Endothelial cell of umbilical vein (primary cell): ENCODE measurements around the gene POLR3A. TPM values are rescaled to one million over a fixed set of nuclear protein-coding genes. Genes with fewer than 3 reads are reported as not detected.
A peak's percentile ranks its signal among the peaks of the same experiment; 100 is the strongest.

Experiments
- BruUV-seq: library from RNA; stranded (reverse); fragments of 400-500 nt; replicated peaks from 2 replicates; lab custom pipeline; 2021; lab: Mats Ljungman, UMichigan
- CTCF ChIA-PET: fragments of 300-600, 350-600 bp; sonication (Branson Sonifier 250); formaldehyde crosslinking; loops from one replicate; lab custom pipeline; 2021; ENCODE audit warnings: antibody characterized with exemption, inconsistent platforms; lab: Charles Lee
- POLR2A ChIA-PET: fragments of 300-600, 350-600 bp; sonication (Branson Sonifier 250); formaldehyde crosslinking; loops from one replicate; lab custom pipeline; 2021; ENCODE audit warnings: antibody characterized with exemption, inconsistent platforms; lab: Charles Lee
- DNase-seq: peaks from one replicate; pipeline ENCODE4 v3.0.0-alpha.2; 2011; ENCODE audit warnings: low read depth, low spot score
- FAIRE-seq: peaks from 2 replicates; lab custom pipeline; 2011; peaks lifted over from hg19 to GRCh38; lab: Jason Lieb, UNC
- H2AFZ ChIP-seq: 2 replicates; pipeline ENCODE4 v1.6.0; 2012; ENCODE audit warnings: low read depth, low read length, control low read depth, inconsistent platforms
- H3K27ac ChIP-seq: 2 replicates; pipeline ENCODE4 v1.5.1; 2011; ENCODE audit warnings: low read depth, mild to moderate bottlenecking, control low read depth, low read length, moderate library complexity; ENCODE audit not compliant: insufficient read depth
- H3K27me3 ChIP-seq, 2 experiments: 2 replicates each; pipeline versions ENCODE4 v1.6.0 to v1.6.1; 2011; ENCODE audit warnings: low read length in 2 of 2, mixed read lengths in 1 of 2; ENCODE audit not compliant: control insufficient read depth in 2 of 2, insufficient read depth in 2 of 2
- H3K36me3 ChIP-seq, 2 experiments: 2 replicates in 1 of 2; 3 replicates in 1 of 2; pipeline ENCODE4 v1.5.1; 2011; ENCODE audit warnings: low read length in 2 of 2, mild to moderate bottlenecking in 1 of 2, moderate library complexity in 1 of 2; ENCODE audit not compliant: control insufficient read depth in 2 of 2, insufficient read depth in 2 of 2; ENCODE audit errors: extremely low read depth in 1 of 2
- H3K4me1 ChIP-seq: 3 replicates; pipeline ENCODE4 v1.5.1; 2011; ENCODE audit warnings: mild to moderate bottlenecking, low read length; ENCODE audit not compliant: control insufficient read depth, insufficient read depth; ENCODE audit errors: extremely low read depth
- H3K4me2 ChIP-seq: 2 replicates; pipeline ENCODE4 v1.6.1; 2011; ENCODE audit warnings: low read length, control low read depth, mixed read lengths; ENCODE audit not compliant: insufficient read depth
- H3K4me3 ChIP-seq, 3 experiments: fragments of 200-600 bp in 1 of 3; sonication (generic), shearing (Covaris generic) in 1 of 3; replicated peaks in 1 of 3; 2 replicates each; pipeline ENCODE4 v1.5.1; 2011 to 2016; ENCODE audit warnings: control low read depth in 3 of 3, low read length in 3 of 3, mild to moderate bottlenecking in 2 of 3, inconsistent platforms in 1 of 3, low read depth in 1 of 3, moderate library complexity in 1 of 3; ENCODE audit not compliant: insufficient read depth in 1 of 3
- H3K79me2 ChIP-seq: 2 replicates; pipeline ENCODE4 v1.6.0; 2012; ENCODE audit warnings: low read length, inconsistent platforms; ENCODE audit not compliant: control insufficient read depth, insufficient read depth
- H3K9ac ChIP-seq: replicated peaks from 2 replicates; pipeline ENCODE3; 2011; ENCODE audit warnings: low read length, control low read depth; ENCODE audit not compliant: insufficient read depth; ENCODE audit errors: extremely low read depth
- H3K9me1 ChIP-seq: replicated peaks from 3 replicates; pipeline ENCODE4 v1.6.0; 2011; ENCODE audit warnings: mild to moderate bottlenecking, low read length; ENCODE audit not compliant: control insufficient read depth, insufficient read depth; ENCODE audit errors: extremely low read depth
- H3K9me3 ChIP-seq: replicated peaks from 2 replicates; pipeline ENCODE4 v1.5.1; 2012; ENCODE audit warnings: low read length, inconsistent platforms; ENCODE audit not compliant: control insufficient read depth, insufficient read depth
- H4K20me1 ChIP-seq: replicated peaks from 2 replicates; pipeline ENCODE3; 2011; ENCODE audit warnings: mild to moderate bottlenecking, low read length; ENCODE audit not compliant: control insufficient read depth, insufficient read depth; ENCODE audit errors: extremely low read depth
- CTCF ChIP-seq, 2 donors: IDR thresholded peaks; 1 replicate in 1 of 2; 2 replicates in 1 of 2; pipeline ENCODE4 v1.5.1; 2011; ENCODE audit warnings: low read length in 2 of 2, mild to moderate bottlenecking in 2 of 2, moderate library complexity in 2 of 2, control low read depth in 1 of 2, inconsistent platforms in 1 of 2, low read depth in 1 of 2; ENCODE audit not compliant: insufficient read depth in 1 of 2; ENCODE audit errors: extremely low read depth in 1 of 2
- EZH2 ChIP-seq: IDR thresholded peaks from 2 replicates; pipeline ENCODE4 v1.6.1; 2012; ENCODE audit warnings: borderline replicate concordance, low read depth, mild to moderate bottlenecking, moderate library complexity, low read length, inconsistent platforms; ENCODE audit not compliant: severe bottlenecking
- FOS ChIP-seq: IDR thresholded peaks from 2 replicates; pipeline ENCODE4 v1.6.1; 2011; ENCODE audit warnings: mild to moderate bottlenecking, low read length, moderate library complexity, borderline replicate concordance; ENCODE audit not compliant: insufficient read depth
- GATA2 ChIP-seq: IDR thresholded peaks from 2 replicates; pipeline ENCODE4 v1.7.0; 2011; ENCODE audit warnings: low read depth, mild to moderate bottlenecking, moderate library complexity, mixed read lengths, low read length; ENCODE audit not compliant: insufficient read length, insufficient read depth
- JUN ChIP-seq: IDR thresholded peaks from 2 replicates; pipeline ENCODE4 v1.6.1; 2011; ENCODE audit warnings: borderline replicate concordance, low read depth; ENCODE audit not compliant: insufficient read length, insufficient read depth
- MAX ChIP-seq: IDR thresholded peaks from 2 replicates; pipeline ENCODE4 v1.6.1; 2011; ENCODE audit not compliant: insufficient read depth, insufficient read length
- MYC ChIP-seq: IDR thresholded peaks from one replicate; pipeline ENCODE4 v1.6.1; 2011; ENCODE audit warnings: mild to moderate bottlenecking, low read depth, low read length
- POLR2A ChIP-seq: IDR thresholded peaks from 2 replicates; pipeline ENCODE4 v1.6.1; 2012; ENCODE audit warnings: low read depth, mild to moderate bottlenecking, control low read depth, low read length
- POLR2AphosphoS5 ChIP-seq: IDR thresholded peaks from 2 replicates; pipeline ENCODE4 v1.6.1; 2012; ENCODE audit warnings: low read depth, mild to moderate bottlenecking, control low read depth, low read length, moderate library complexity; ENCODE audit not compliant: insufficient read depth
- dilution Hi-C: fragments of 300-500 bp; cut with MboI; formaldehyde crosslinking; loops from one replicate; pipeline ENCODE4 v1.15.0; 2019; ENCODE audit warnings: low sequenced_read_pairs; ENCODE audit not compliant: extremely low pct_ligation_motif_present
- intact Hi-C: fragments of 100-400 bp; cut with micrococcal nuclease; formaldehyde crosslinking; loops from one replicate; pipeline ENCODE4 v1.10.0; 2022
- polyA plus RNA-seq, 4 experiments: library from polyadenylated mRNA; depleted of rRNA in 3 of 4; stranded (reverse) in 3 of 4; unstranded in 1 of 4; fragments of >200 nt; gene quantifications; 2 replicates each; pipeline versions ENCODE4 v1.2.1 to v1.2.3, GENCODE V29; 2011 to 2012; ENCODE audit warnings: missing spikeins in 1 of 4
- total RNA-seq: library from RNA; stranded (reverse); gene quantifications from 2 replicates; pipeline ENCODE4 v1.2.3, GENCODE V29; 2021

The POLR3A gene
- total and polyA plus RNA-seq, 2 donors (not counting 3 experiments of a cell fraction or from before 2014, with no cell fraction given) = 9.5 to 25.3 TPM

- ChIA-PET CTCF (interaction anchor here (2.6 kb wide), 1 partner anchor 125 kb away, joined by 21 read pairs; no protein-coding TSS in a partner anchor), POLR2A (no interaction called here)
- no peaks in the 10 kb centered on the region for H3K79me2 ChIP-seq
- H3K9me1 ChIP-seq = no peaks in the 10 kb centered on the region
- H4K20me1 ChIP-seq = no peaks in the 10 kb centered on the region
- H3K27me3 ChIP-seq = no peaks in the 10 kb centered on the region
- dilution Hi-C loops (no loop called here), intact Hi-C loops (no loop called here)
- H3K4me3 ChIP-seq = no peak overlapping the region
- no peak overlapping the region for H3K27ac ChIP-seq
- H3K9ac ChIP-seq = no peak overlapping the region
- DNase-seq = no peak
- BruUV-seq = no TSS peak
- H2AFZ ChIP-seq = no peak overlapping the region
- H3K36me3 ChIP-seq = peaks cover 3 to 4% of the 10 kb centered on the region in 2 experiments
- peak; percentile 35 for FAIRE-seq
- H3K9me3 ChIP-seq = no peaks in the 10 kb centered on the region
- TF ChIP-seq MYC (no peak), POLR2AphosphoS5 (no peak), GATA2 (no peak), POLR2A (no peak), JUN (no peak), MAX (no peak), EZH2 (no peak), CTCF (IDR thresholded peaks at IDR 0.05; ENCODE audit: extremely low read depth in 1 of 2, insufficient read depth in 1 of 2, low read depth in 1 of 2, low read length in 2 of 2) (no peak), FOS (no peak)
- H3K4me1 ChIP-seq = peaks cover 7% of the 10 kb centered on the region
- no peak overlapping the region for H3K4me2 ChIP-seq
These were observed 57.2 kb downstream of the POLR3A start for GRCh38 chr10:77972148-77972547.
